Urinary bladder (tissue), 4 donors: Measurements from ENCODE around the gene ASF1B. TPM values are rescaled to one million over a fixed set of nuclear protein-coding genes. Genes with fewer than 3 reads are reported as not detected.

Experiments
- DNase-seq: peaks from one replicate; pipeline ENCODE4 v3.0.0-alpha.2; 2015; ENCODE audit errors: extremely low spot score
- H3K27ac ChIP-seq: one replicate; pipeline ENCODE4 v1.5.1; 2013; ENCODE audit warnings: low read depth, mild to moderate bottlenecking, moderate library complexity
- H3K36me3 ChIP-seq: one replicate; pipeline ENCODE4 v1.6.1; 2013; ENCODE audit warnings: mild to moderate bottlenecking, moderate library complexity; ENCODE audit not compliant: insufficient read depth
- H3K4me1 ChIP-seq: one replicate; pipeline ENCODE4 v1.6.1; 2013; ENCODE audit warnings: mild to moderate bottlenecking, moderate library complexity; ENCODE audit not compliant: insufficient read depth
- H3K4me3 ChIP-seq: one replicate; pipeline ENCODE4 v1.5.1; 2013; ENCODE audit warnings: low read depth, low read length
- WGBS: extraction: QIAGEN DNeasy Blood & Tissue Kit; methylation state at CpG from one replicate; pipeline ENCODE4 v1.1.7; 2013; 5-methylcytosine and 5-hydroxymethylcytosine counted together
- polyA plus RNA-seq: library from polyadenylated mRNA; stranded (reverse); fragments of 200-250 nt; gene quantifications from one replicate; pipeline ENCODE4 v1.2.3, GENCODE V29; 2013
- total RNA-seq: library from RNA; depleted of rRNA; stranded (reverse); fragments of >200 nt; gene quantifications from one replicate; pipeline ENCODE4 v1.2.3, GENCODE V29; 2014
- donor health status: healthy with polysubstance abuse.
- donor health status: healthy.

Gene ASF1B
- total and polyA plus RNA-seq, 2 donors, result 1.2 to 6.7 TPM

- WGBS, result 9% methylated on average over 6 of the region's 6 CpGs
- Histone ChIP-seq H3K4me1 (peaks cover 2% of the 10 kb centered on the region), H3K36me3 (no peaks in the 10 kb centered on the region), H3K27ac (no peak overlapping the region), H3K4me3 (peak overlapping the region; percentile 94)
- no peak for DNase-seq
Measured at GRCh38 chr19:14116525-14116917, 19.9 kb downstream of the ASF1B start.

DNA sequence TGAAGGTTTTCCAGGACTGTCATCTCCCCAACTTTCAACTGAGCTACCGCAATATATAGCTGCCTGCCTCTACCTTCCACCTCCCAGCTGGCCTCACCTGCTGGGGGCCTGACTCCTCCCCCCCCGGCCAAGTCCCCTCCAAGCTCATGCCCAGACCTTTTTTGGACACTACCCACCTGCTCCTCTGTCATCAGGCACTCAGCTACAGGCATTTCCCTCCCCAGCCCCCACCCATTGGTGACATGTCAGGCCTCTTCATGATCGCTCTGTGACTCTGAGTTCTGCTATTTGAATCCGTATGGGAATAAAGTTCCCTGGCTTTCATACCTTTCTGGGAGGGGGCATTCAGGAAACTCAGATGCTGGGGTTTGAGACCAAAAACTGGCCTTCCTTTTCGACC, 20.6 kb downstream of the ASF1B start:
- WGBS, result 71% methylated on average over 5 of the region's 5 CpGs
- no peak overlapping the region for H3K4me3 ChIP-seq

GRCh38 chr19:14114854-14115253, 21.5 kb downstream of the ASF1B start:
- Histone ChIP-seq H3K4me1 (peaks cover 2% of the 10 kb centered on the region), H3K4me3 (no peak overlapping the region), H3K27ac (no peak overlapping the region), H3K36me3 (no peaks in the 10 kb centered on the region)
- 50% methylated on average over 9 of the region's 9 CpGs for WGBS
- DNase-seq, result no peak

More for the DNA sequence above, 20.6 kb downstream of the ASF1B start:
- DNase-seq, result no peak
- Histone ChIP-seq H3K36me3 (no peaks in the 10 kb centered on the region), H3K27ac (peak overlapping the region; percentile 7), H3K4me1 (peaks cover 2% of the 10 kb centered on the region)

- 91% methylated on average over 7 of the region's 7 CpGs for WGBS
- Histone ChIP-seq H3K4me3 (no peak overlapping the region), H3K36me3 (no peaks in the 10 kb centered on the region), H3K4me1 (peaks cover 2% of the 10 kb centered on the region), H3K27ac (no peak overlapping the region)
- no peak for DNase-seq
Measured at GRCh38 chr19:14114439-14114838, 21.9 kb downstream of the ASF1B start.

- no peak overlapping the region for H3K4me3 ChIP-seq
- no peak for DNase-seq
- H3K27ac ChIP-seq, result no peak overlapping the region
- no peaks in the 10 kb centered on the region for H3K36me3 ChIP-seq
- WGBS, result 84% methylated on average over 18 of the region's 18 CpGs
- peaks cover 2% of the 10 kb centered on the region for H3K4me1 ChIP-seq
Measured at GRCh38 chr19:14113762-14114414, 22.5 kb downstream of the ASF1B start.

GRCh38 chr19:14112809-14113385, 23.5 kb downstream of the ASF1B start:
- Histone ChIP-seq H3K36me3 (no peaks in the 10 kb centered on the region), H3K27ac (peak overlapping the region; percentile 40), H3K4me1 (peaks cover 2% of the 10 kb centered on the region), H3K4me3 (no peak overlapping the region)
- 25% methylated on average over 12 of the region's 12 CpGs for WGBS
- no peak for DNase-seq

DNA sequence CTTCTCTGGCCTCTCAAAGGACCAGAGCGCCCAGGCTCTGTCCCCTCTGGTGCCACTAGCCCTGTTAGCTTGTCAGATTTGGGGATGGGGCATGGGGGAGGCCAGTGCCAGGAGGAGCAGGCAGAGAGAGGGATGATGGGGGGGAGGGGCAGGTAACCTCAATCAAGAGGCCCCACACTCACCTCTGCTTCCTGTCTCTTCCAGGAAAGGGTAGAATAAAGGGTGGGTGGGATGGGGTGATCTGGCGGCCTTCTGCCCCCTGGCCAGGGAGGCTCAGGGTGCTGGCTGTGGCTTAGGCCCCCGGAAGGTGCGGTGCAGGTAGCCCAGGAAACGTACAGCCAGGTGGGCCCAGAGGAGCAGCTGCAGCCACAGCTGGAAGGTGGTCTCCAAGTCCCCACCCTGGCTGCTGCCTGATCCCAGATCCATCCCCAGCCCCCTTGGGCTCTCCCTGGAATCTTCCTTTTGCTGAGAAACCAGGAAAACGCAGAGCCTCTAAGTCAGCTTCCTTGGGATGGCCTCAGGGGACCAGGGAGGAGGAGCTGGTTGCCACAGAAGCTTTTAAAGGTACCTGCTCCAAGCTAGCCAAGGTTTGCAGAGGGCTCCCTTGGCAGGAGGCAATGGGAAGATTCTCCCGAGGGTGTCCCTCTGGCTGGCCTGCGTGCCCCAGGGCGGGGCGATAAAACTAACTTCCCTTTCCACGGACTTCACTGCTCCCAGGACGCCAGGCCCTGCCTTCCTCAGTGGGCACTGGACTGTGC, 24.2 kb downstream of the ASF1B start:
- H3K36me3 ChIP-seq, result no peaks in the 10 kb centered on the region
- H3K4me1 ChIP-seq, result peaks cover 2% of the 10 kb centered on the region
- H3K27ac ChIP-seq, result peak overlapping the region; percentile 40
- WGBS, result 53% methylated on average over 12 of the region's 12 CpGs
- no peak for DNase-seq
- no peak overlapping the region for H3K4me3 ChIP-seq

- H3K36me3 ChIP-seq, result peaks cover 3% of the 10 kb centered on the region
- 91% methylated on average over 1 of the region's 1 CpG for WGBS
- H3K4me3 ChIP-seq, result no peak overlapping the region
- no peak for DNase-seq
- H3K27ac ChIP-seq, result no peak overlapping the region
- H3K4me1 ChIP-seq, result peaks cover 2% of the 10 kb centered on the region
Measured at GRCh38 chr19:14111486-14111885, 24.9 kb downstream of the ASF1B start.

DNA sequence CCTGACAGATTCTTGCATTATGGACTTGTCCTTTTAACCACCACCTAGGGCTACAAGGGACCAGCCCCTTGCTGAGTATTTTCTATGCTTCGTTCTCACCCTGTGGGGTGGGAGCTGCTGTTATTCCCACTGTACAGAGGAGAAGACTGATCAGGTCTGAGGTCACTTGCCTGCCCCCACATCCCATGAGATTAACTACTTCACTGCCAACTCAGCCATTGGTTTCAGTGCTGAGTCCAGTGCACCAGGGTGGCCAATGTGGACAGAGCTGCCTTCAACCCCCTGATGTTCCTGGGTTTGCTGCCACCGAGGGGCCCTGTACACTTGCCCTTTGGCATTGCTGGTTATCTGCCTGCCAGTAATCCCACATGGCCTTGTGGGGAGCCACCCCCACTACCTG, 25.7 kb downstream of the ASF1B start:
- no peak overlapping the region for H3K27ac ChIP-seq
- H3K4me1 ChIP-seq, result peaks cover 2% of the 10 kb centered on the region
- WGBS, result 69% methylated on average over 2 of the region's 2 CpGs

GRCh38 chr19:14107581-14108461, 28.6 kb downstream of the ASF1B start:
- no peak for DNase-seq

More for the DNA sequence above, 25.7 kb downstream of the ASF1B start:
- H3K4me3 ChIP-seq, result no peak overlapping the region
- DNase-seq, result no peak
- H3K36me3 ChIP-seq, result peaks cover 3% of the 10 kb centered on the region

DNA sequence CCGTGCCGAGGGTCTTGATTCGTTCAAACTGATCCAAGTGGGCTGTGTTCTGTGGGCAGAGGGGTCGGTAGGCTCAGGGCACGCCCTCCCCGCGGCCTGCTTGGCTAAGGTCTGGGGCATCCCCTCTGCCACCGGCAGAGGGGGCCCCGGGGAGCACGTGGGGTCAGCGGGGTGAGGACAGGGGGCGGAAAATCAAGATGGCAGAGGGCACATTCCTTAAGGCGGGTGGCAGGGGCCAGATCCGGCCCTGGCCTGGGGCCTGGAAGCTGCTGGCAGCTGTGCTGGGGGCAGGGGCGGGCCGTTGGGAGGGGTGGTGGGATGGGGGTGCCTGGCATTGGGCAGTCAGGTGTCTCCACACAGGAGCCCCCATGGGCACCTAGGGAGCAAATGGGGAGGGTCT, 29.5 kb downstream of the ASF1B start:
- Histone ChIP-seq H3K4me3 (no peak overlapping the region), H3K27ac (no peak overlapping the region), H3K36me3 (peaks cover 7% of the 10 kb centered on the region), H3K4me1 (peaks cover under 1% of the 10 kb centered on the region)
- DNase-seq, result no peak
- 88% methylated on average over 16 of the region's 16 CpGs for WGBS

More at GRCh38 chr19:14107581-14108461, 28.6 kb downstream of the ASF1B start:
- Histone ChIP-seq H3K36me3 (peaks cover 7% of the 10 kb centered on the region), H3K4me3 (no peak overlapping the region), H3K4me1 (peaks cover 2% of the 10 kb centered on the region), H3K27ac (no peak overlapping the region)
- WGBS, result 54% methylated on average over 23 of the region's 23 CpGs

- Histone ChIP-seq H3K4me3 (no peak overlapping the region), H3K27ac (no peak overlapping the region), H3K4me1 (no peaks in the 10 kb centered on the region), H3K36me3 (peaks cover 7% of the 10 kb centered on the region)
- 78% methylated on average over 8 of the region's 8 CpGs for WGBS
- no peak for DNase-seq
Measured at GRCh38 chr19:14105680-14106079, 30.7 kb downstream of the ASF1B start.

DNA sequence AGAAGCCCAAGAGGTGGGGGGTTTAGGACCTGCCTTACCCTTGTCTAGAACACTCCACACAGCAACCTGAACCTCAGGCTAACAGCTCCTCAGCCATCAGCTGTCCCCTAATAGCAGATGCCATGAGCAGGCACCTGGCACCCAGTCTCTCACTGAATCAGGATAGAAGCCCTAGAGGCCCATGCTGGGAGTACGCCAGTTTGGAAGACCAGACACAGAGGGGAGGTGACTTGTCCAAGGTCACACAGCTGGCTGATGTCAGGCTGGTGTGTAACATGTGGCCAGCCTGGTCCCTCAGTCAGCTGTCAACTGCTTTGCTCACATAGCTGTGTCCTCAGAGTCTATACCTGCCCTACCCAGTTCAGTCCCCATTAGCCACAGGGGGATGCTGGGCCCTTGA, 33.1 kb downstream of the ASF1B start:
- Histone ChIP-seq H3K27ac (no peak overlapping the region), H3K4me1 (no peaks in the 10 kb centered on the region), H3K4me3 (no peak overlapping the region), H3K36me3 (peaks cover 7% of the 10 kb centered on the region)
- 97% methylated on average over 1 of the region's 1 CpG for WGBS
- no peak for DNase-seq
